Astrocyte of the cerebellum (primary cell): ENCODE results near the gene FBXW8.

Source experiments
- DNase-seq: peaks from one replicate; pipeline ENCODE4 v3.0.0-alpha.2; 2011; ENCODE audit warnings: low read depth
- H3K4me3 ChIP-seq: 2 replicates; pipeline ENCODE4 v1.5.1; 2011; ENCODE audit warnings: mild to moderate bottlenecking, low read depth, low read length, moderate library complexity
- in situ Hi-C: cut with HindIII; loops from 2 replicates; pipeline ENCODE4 v1.10.0; 2017; ENCODE audit warnings: low sequenced_read_pairs
- TF ChIP-seq, protein P1 (sequence below): IDR thresholded peaks from 2 replicates; pipeline ENCODE4 v1.5.1; 2012; ENCODE audit warnings: low read length, low read depth, moderate library complexity, mild to moderate bottlenecking; ENCODE audit errors: missing control alignments

The FBXW8 gene

DNA sequence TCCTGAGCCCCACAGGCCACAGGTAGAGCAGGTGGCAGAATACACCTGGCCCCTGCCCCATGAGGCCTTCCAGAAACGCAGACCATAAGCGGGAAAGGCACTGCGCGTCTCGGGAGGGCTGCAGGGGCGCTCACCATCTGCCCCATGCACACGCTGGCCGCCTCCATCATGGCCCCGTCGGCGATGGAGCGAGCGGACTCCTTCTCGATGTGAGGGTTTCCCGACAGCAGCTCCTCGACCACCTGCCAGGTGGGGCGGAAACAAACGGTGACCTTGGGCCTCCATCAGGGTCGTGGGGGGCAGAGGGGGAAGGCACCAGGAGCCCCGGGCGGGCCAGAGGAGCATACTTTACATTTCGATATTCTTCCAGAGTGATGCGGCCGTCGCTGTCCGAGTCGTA is 135.7 kb downstream of the FBXW8 start:
- DNase-seq = no peak
- TF ChIP-seq, protein P1, sequence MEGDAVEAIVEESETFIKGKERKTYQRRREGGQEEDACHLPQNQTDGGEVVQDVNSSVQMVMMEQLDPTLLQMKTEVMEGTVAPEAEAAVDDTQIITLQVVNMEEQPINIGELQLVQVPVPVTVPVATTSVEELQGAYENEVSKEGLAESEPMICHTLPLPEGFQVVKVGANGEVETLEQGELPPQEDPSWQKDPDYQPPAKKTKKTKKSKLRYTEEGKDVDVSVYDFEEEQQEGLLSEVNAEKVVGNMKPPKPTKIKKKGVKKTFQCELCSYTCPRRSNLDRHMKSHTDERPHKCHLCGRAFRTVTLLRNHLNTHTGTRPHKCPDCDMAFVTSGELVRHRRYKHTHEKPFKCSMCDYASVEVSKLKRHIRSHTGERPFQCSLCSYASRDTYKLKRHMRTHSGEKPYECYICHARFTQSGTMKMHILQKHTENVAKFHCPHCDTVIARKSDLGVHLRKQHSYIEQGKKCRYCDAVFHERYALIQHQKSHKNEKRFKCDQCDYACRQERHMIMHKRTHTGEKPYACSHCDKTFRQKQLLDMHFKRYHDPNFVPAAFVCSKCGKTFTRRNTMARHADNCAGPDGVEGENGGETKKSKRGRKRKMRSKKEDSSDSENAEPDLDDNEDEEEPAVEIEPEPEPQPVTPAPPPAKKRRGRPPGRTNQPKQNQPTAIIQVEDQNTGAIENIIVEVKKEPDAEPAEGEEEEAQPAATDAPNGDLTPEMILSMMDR = no peak
- in situ Hi-C loops = no loop called here
- no peak overlapping the region for H3K4me3 ChIP-seq

DNA sequence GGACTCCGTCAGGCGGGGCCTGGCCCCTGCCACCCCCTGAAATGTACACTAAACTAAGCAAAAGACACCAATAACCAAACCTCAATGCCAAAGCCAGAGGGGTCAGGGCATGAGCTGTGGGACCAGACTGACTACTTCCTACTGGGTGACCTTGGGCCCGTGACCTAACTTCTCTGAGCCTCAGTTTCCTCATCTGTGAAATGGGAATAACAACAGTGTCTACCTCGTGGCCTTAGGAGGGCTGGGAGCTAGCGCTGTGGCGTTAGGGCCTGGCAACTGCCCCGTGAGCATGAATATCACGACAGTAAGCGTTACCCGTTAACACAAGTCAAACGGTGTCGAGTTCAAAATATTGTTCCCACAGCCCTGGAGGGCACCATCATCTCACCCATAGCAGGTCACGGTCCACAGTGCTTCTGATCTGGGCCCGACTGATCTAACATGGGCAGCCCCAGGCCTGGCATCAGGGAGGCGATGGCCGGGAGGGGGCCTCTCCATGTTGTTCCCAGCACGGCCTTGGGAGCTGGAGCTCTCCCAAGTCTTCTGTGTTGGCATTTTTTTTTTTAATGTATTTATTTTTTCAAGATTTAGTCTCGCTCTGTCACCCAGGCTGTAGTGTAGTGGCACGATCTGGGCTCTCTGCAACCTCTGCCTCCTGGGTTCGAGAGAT is 136.2 kb downstream of the FBXW8 start:
- DNase-seq = no peak
- H3K4me3 ChIP-seq = no peak overlapping the region
- TF ChIP-seq, protein P1 = no peak
- in situ Hi-C loops = no loop called here

DNA sequence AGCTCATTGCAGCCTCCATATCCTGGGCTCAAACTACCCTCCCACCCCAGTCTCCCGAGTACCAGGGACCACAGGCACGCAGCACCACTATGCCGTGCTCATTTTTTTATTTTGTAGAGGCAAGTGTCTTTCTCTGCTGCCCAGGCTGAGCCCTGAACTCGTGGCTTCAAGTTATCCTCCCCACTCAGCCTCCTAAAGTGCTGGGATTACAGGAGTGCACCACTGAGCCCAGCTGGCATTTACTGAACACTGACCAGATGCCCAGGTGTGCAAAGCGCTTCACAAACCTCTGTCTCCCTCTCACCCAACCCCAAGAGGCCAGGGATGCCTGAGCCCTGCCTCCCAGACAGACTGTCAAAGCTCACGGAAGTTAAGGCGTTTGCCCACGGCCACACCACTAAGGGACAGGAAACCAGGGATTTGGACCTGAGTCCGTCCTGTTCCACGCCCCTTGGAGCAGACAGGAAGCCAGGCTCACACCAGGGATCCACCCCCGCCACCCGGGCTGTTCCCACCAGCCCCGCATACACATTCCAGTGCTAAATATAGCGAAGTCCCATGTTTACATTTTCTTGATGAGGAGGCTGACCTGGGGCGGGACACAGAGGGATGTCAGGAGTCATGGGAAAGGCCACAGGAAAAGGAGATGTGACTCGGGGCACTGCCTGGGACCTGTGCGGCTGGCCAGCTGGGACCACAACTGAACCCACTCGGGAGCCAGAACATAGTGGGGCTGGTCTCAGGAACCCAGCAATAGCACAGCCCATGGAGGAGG is 137.2 kb downstream of the FBXW8 start:
- DNase-seq = no peak
- in situ Hi-C loops = no loop called here
- H3K4me3 ChIP-seq = no peak overlapping the region
- TF ChIP-seq, protein P1 = no peak

DNA sequence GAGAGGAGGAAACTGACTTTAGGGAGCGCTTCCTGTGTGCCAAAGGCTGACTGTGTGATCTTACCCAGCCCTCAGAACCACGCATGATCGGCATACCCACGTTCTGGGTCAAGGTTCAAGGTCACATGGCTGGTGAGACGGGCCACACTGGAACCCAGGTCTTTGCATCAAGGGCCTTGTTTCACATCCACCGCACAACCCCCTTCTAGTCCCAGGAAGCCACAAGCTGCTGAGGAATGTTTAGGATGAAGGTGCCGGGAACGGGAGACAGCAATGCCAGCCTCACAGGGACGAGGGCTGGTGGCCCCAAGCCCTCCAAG is 137.8 kb downstream of the FBXW8 start:
- no peak overlapping the region for H3K4me3 ChIP-seq
- TF ChIP-seq, protein P1 = no peak
- in situ Hi-C loops = no loop called here
- no peak for DNase-seq

DNA sequence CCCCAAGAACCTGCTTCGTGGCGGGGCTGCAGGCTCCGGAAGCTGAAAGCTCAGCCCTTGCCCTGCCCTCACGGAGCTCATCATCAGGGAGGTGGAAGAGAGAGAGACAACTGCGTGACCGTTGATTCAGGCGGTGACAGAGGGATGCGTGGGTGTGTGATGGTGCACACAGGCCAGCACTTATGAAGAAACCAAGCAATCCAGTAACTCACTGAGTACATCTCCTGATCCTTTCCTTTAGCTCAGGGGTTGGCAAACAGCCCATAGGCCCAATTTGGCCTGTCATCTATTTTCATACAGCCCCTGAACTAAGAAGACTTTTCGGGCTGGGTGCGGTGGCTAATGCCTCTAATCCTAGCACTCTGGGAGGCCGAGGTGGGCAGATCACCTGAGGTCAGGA is 138.5 kb downstream of the FBXW8 start:
- H3K4me3 ChIP-seq = no peak overlapping the region
- in situ Hi-C loops = no loop called here
- no peak for DNase-seq
- TF ChIP-seq, protein P1 = no peak

DNA sequence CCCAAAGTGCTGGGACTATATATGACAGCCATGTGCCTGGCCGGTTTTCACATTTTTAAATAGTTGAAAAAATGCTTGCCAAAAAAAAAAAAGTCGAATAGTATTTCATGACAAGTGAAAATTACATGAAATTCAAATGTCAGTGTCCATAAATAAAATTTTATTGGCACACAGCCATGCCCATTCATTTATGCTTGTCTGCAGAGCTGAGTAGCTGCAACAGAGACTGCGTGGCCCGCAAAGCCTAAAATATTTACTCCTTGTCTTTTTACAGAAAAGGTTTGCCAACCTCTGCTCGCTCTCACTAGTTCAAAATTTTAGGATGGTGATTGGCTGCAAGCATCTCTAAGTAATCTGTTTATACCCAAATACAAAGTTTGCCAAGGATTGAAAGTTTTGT is 139.3 kb downstream of the FBXW8 start:
- no peak overlapping the region for H3K4me3 ChIP-seq
- TF ChIP-seq, protein P1 = no peak
- in situ Hi-C loops = no loop called here
- DNase-seq = no peak
